Neural crest cell (in vitro differentiated cells): ENCODE results near the gene ZNF502. TPM values are rescaled to one million over a fixed set of nuclear protein-coding genes. Genes with fewer than 3 reads are reported as not detected.

Experiments used
- DNase-seq: peaks from one replicate; pipeline ENCODE4 v3.0.0; 2021; ENCODE audit warnings: low read depth, mixed read lengths, low spot score
- H3K27ac Mint-ChIP-seq: one replicate; pipeline ENCODE4 v1.8.0; 2021; ENCODE audit warnings: mild to moderate bottlenecking, mixed read lengths; ENCODE audit not compliant: unreplicated experiment
- H3K27me3 Mint-ChIP-seq: 2 replicates; pipeline ENCODE4 v1.8.0; 2021; ENCODE audit warnings: low read depth, mild to moderate bottlenecking, mixed read lengths
- H3K36me3 Mint-ChIP-seq: 2 replicates; pipeline ENCODE4 v1.8.0; 2021; ENCODE audit warnings: low read depth, mild to moderate bottlenecking, mixed read lengths
- H3K4me1 Mint-ChIP-seq: 2 replicates; pipeline ENCODE4 v1.8.0; 2021; ENCODE audit warnings: mixed read lengths
- H3K4me3 Mint-ChIP-seq: one replicate; pipeline ENCODE4 v1.8.0; 2021; ENCODE audit warnings: mild to moderate bottlenecking, mixed read lengths
- H3K9me3 Mint-ChIP-seq: 2 replicates; pipeline ENCODE4 v1.8.0; 2021; ENCODE audit warnings: mixed read lengths
- CTCF ChIP-seq: fragments of 200-600 bp; sonication (generic); conservative IDR thresholded peaks from 2 replicates; pipeline ENCODE4 v1.5.0; 2021; ENCODE audit warnings: antibody characterized with exemption, mild to moderate bottlenecking
- total RNA-seq: library from RNA; stranded (reverse); gene quantifications from 2 replicates; pipeline ENCODE4 v1.2.1, GENCODE V29; 2021

Gene ZNF502
- total RNA-seq, 1 donor from 2014 or later, result not detected

- no peak overlapping the region for H3K27ac Mint-ChIP-seq
- peaks cover 11% of the 10 kb centered on the region for H3K9me3 Mint-ChIP-seq
- no peak for TF ChIP-seq CTCF
- no peaks in the 10 kb centered on the region for H3K27me3 Mint-ChIP-seq
- H3K36me3 Mint-ChIP-seq, result peaks cover 32% of the 10 kb centered on the region
- H3K4me1 Mint-ChIP-seq, result no peaks in the 10 kb centered on the region
- no peak for DNase-seq
- H3K4me3 Mint-ChIP-seq, result no peak overlapping the region
Observed at GRCh38 chr3:44678480-44679116, 33.9 kb upstream of the ZNF502 start.

GRCh38 chr3:44680921-44681455, 31.5 kb upstream of the ZNF502 start:
- Mint-ChIP-seq H3K9me3 (peaks cover 13% of the 10 kb centered on the region), H3K36me3 (peaks cover 47% of the 10 kb centered on the region)

GRCh38 chr3:44682182-44682896, 30.1 kb upstream of the ZNF502 start:
- no peak for TF ChIP-seq CTCF
- H3K27ac Mint-ChIP-seq, result no peak overlapping the region
- H3K4me3 Mint-ChIP-seq, result no peak overlapping the region
- peaks cover 11% of the 10 kb centered on the region for H3K27me3 Mint-ChIP-seq
- peaks cover 19% of the 10 kb centered on the region for H3K9me3 Mint-ChIP-seq
- no peak for DNase-seq
- H3K36me3 Mint-ChIP-seq, result peaks cover 53% of the 10 kb centered on the region
- peaks cover 6% of the 10 kb centered on the region for H3K4me1 Mint-ChIP-seq

More at GRCh38 chr3:44680921-44681455, 31.5 kb upstream of the ZNF502 start:
- H3K27ac Mint-ChIP-seq, result no peak overlapping the region
- H3K4me3 Mint-ChIP-seq, result no peak overlapping the region
- H3K4me1 Mint-ChIP-seq, result peaks cover 6% of the 10 kb centered on the region
- peaks cover 2% of the 10 kb centered on the region for H3K27me3 Mint-ChIP-seq
- TF ChIP-seq CTCF, result no peak
- no peak for DNase-seq

- no peak for TF ChIP-seq CTCF
- peaks cover 30% of the 10 kb centered on the region for H3K27me3 Mint-ChIP-seq
- peaks cover 27% of the 10 kb centered on the region for H3K9me3 Mint-ChIP-seq
- H3K27ac Mint-ChIP-seq, result peak overlapping the region; percentile 74
- peaks cover 51% of the 10 kb centered on the region for H3K36me3 Mint-ChIP-seq
- peaks cover 6% of the 10 kb centered on the region for H3K4me1 Mint-ChIP-seq
- peak; percentile 49 for DNase-seq
- peak overlapping the region; percentile 89 for H3K4me3 Mint-ChIP-seq
Observed at GRCh38 chr3:44685128-44685800, 27.2 kb upstream of the ZNF502 start.

GRCh38 chr3:44687898-44688297, 24.6 kb upstream of the ZNF502 start:
- no peak for DNase-seq
- H3K27me3 Mint-ChIP-seq, result peaks cover 55% of the 10 kb centered on the region
- H3K4me3 Mint-ChIP-seq, result no peak overlapping the region
- peaks cover 6% of the 10 kb centered on the region for H3K4me1 Mint-ChIP-seq
- peaks cover 36% of the 10 kb centered on the region for H3K36me3 Mint-ChIP-seq
- no peak for TF ChIP-seq CTCF
- no peak overlapping the region for H3K27ac Mint-ChIP-seq
- peaks cover 27% of the 10 kb centered on the region for H3K9me3 Mint-ChIP-seq
